Astrocyte (in vitro differentiated cells and primary cell): Measurements from ENCODE around the gene LRPAP1. TPM values are rescaled to one million over a fixed set of nuclear protein-coding genes. Genes with fewer than 3 reads are reported as not detected.

Experiments used
- DNase-seq: peaks from one replicate; pipeline ENCODE4 v3.0.0-alpha.2; 2010; ENCODE audit warnings: low read depth
- FAIRE-seq: peaks from 2 replicates; lab custom pipeline; 2011; peaks lifted over from hg19 to GRCh38; lab: Jason Lieb, UNC
- H2AFZ ChIP-seq: 2 replicates; pipeline ENCODE4 v1.6.0; 2012; ENCODE audit warnings: low read depth, low read length, inconsistent platforms
- H3K27ac ChIP-seq: 2 replicates; pipeline ENCODE4 v1.5.1; 2011; ENCODE audit warnings: low read depth, low read length, inconsistent platforms
- H3K27me3 ChIP-seq: 2 replicates; pipeline ENCODE4 v1.6.0; 2011; ENCODE audit warnings: low read length, inconsistent platforms; ENCODE audit not compliant: insufficient read depth
- H3K36me3 ChIP-seq: 2 replicates; pipeline ENCODE4 v1.5.1; 2011; ENCODE audit warnings: low read length, inconsistent platforms; ENCODE audit not compliant: insufficient read depth
- H3K4me1 ChIP-seq: 2 replicates; pipeline ENCODE4 v1.5.1; 2011; ENCODE audit warnings: low read length, inconsistent platforms; ENCODE audit not compliant: insufficient read depth
- H3K4me2 ChIP-seq: 2 replicates; pipeline ENCODE4 v1.6.0; 2012; ENCODE audit warnings: low read length, inconsistent platforms
- H3K4me3 ChIP-seq: 2 replicates; pipeline ENCODE4 v1.5.1; 2011; ENCODE audit warnings: low read depth, mild to moderate bottlenecking, low read length, inconsistent platforms; ENCODE audit not compliant: insufficient read depth
- H3K79me2 ChIP-seq: 2 replicates; pipeline ENCODE4 v1.6.0; 2012; ENCODE audit warnings: mild to moderate bottlenecking, low read length, inconsistent platforms; ENCODE audit not compliant: insufficient read depth
- H3K9ac ChIP-seq: 2 replicates; pipeline ENCODE4 v1.6.0; 2012; ENCODE audit warnings: mild to moderate bottlenecking, low read length, inconsistent platforms
- H3K9me3 ChIP-seq: 2 replicates; pipeline ENCODE4 v1.5.1; 2012; ENCODE audit warnings: low read depth, mild to moderate bottlenecking, low read length, inconsistent platforms; ENCODE audit not compliant: insufficient read depth
- H4K20me1 ChIP-seq: 2 replicates; pipeline ENCODE4 v1.6.0; 2012; ENCODE audit warnings: low read length, inconsistent platforms; ENCODE audit not compliant: insufficient read depth
- H3K27ac Mint-ChIP-seq: one replicate; pipeline ENCODE4 v1.8.0; 2021; ENCODE audit warnings: mild to moderate bottlenecking, mixed read lengths; ENCODE audit not compliant: unreplicated experiment
- H3K27me3 Mint-ChIP-seq: one replicate; pipeline ENCODE4 v1.8.0; 2021; ENCODE audit warnings: low read depth, mixed read lengths; ENCODE audit not compliant: unreplicated experiment
- H3K36me3 Mint-ChIP-seq: one replicate; pipeline ENCODE4 v1.8.0; 2021; ENCODE audit warnings: low read depth, mixed read lengths; ENCODE audit not compliant: unreplicated experiment
- H3K4me1 Mint-ChIP-seq: one replicate; pipeline ENCODE4 v1.8.0; 2021; ENCODE audit warnings: low read depth, mixed read lengths; ENCODE audit not compliant: unreplicated experiment
- H3K4me3 Mint-ChIP-seq: one replicate; pipeline ENCODE4 v1.8.0; 2021; ENCODE audit warnings: mild to moderate bottlenecking, moderate library complexity, mixed read lengths; ENCODE audit not compliant: unreplicated experiment
- H3K9me3 Mint-ChIP-seq: one replicate; pipeline ENCODE4 v1.8.0; 2021; ENCODE audit warnings: mild to moderate bottlenecking, mixed read lengths; ENCODE audit not compliant: unreplicated experiment
- EZH2 ChIP-seq: IDR thresholded peaks from 2 replicates; pipeline ENCODE4 v1.6.1; 2012; ENCODE audit warnings: mild to moderate bottlenecking, low read length, inconsistent platforms; ENCODE audit not compliant: insufficient read depth
- total RNA-seq: library from RNA; stranded (reverse); gene quantifications from 2 replicates; pipeline ENCODE4 v1.2.1, GENCODE V29; 2021
- TF ChIP-seq, protein P1 (sequence below): IDR thresholded peaks from 2 replicates; pipeline ENCODE4 v1.5.1; 2011; ENCODE audit warnings: low read depth, mild to moderate bottlenecking, inconsistent platforms, low read length, moderate library complexity; ENCODE audit not compliant: insufficient read depth

Gene LRPAP1
- total RNA-seq, 1 donor from 2014 or later: 191 TPM

DNA sequence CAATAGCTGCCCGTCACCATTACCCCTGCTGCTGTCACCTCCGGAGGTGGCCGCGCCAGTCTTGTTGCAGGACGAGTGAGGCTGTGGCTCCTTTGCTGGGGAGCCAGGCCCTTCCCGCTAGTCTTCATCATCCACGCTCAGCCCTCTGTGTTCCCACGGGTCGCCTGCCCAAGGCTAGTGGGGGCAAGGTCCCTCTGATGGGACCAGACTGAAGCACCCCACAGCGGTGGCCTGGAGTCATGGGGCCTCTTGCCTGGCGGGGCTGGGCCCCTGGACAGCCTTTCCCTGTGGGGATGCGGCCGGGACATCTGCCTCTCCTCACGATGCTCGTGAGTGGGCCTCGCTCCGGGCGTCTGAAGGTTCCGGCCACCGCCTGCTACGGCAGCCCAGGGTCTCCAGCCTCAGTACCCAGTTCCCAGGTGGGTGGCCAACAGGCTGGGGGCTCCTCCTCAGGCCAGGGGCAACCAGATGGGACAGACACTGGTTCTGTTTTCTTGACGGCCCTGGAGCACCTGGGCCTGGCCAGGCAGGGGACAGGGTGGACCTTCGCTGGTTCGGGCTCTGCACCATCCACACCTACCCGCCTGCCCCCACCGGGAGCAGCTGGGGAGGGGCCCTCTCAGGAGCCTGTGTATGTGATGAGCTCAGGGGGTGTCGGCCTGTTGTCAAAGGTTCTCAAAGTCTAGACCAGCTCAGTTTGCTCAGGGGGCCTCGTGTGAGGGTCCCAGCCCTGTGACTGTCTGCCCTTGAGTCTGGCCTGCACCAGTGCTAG, 36.8 kb downstream of the LRPAP1 start:
- no peak overlapping the region for H3K9ac ChIP-seq
- FAIRE-seq (no peak), DNase-seq (no peak)
- no peaks in the 10 kb centered on the region for H3K79me2 ChIP-seq
- H2AFZ ChIP-seq: no peak overlapping the region
- H3K4me2 ChIP-seq: no peak overlapping the region
- H3K27ac Mint-ChIP-seq: no peak overlapping the region
- no peaks in the 10 kb centered on the region for H3K36me3 ChIP-seq
- H3K27ac ChIP-seq: no peak overlapping the region
- H3K27me3 Mint-ChIP-seq: peaks cover 9% of the 10 kb centered on the region
- no peak for TF ChIP-seq EZH2
- TF ChIP-seq, protein P1, sequence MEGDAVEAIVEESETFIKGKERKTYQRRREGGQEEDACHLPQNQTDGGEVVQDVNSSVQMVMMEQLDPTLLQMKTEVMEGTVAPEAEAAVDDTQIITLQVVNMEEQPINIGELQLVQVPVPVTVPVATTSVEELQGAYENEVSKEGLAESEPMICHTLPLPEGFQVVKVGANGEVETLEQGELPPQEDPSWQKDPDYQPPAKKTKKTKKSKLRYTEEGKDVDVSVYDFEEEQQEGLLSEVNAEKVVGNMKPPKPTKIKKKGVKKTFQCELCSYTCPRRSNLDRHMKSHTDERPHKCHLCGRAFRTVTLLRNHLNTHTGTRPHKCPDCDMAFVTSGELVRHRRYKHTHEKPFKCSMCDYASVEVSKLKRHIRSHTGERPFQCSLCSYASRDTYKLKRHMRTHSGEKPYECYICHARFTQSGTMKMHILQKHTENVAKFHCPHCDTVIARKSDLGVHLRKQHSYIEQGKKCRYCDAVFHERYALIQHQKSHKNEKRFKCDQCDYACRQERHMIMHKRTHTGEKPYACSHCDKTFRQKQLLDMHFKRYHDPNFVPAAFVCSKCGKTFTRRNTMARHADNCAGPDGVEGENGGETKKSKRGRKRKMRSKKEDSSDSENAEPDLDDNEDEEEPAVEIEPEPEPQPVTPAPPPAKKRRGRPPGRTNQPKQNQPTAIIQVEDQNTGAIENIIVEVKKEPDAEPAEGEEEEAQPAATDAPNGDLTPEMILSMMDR: no peak
- no peaks in the 10 kb centered on the region for H3K4me1 ChIP-seq
- H3K4me1 Mint-ChIP-seq: peaks cover 6% of the 10 kb centered on the region
- H3K4me3 Mint-ChIP-seq: no peak overlapping the region
- no peaks in the 10 kb centered on the region for H3K9me3 ChIP-seq
- peaks cover 7% of the 10 kb centered on the region for H3K27me3 ChIP-seq
- H4K20me1 ChIP-seq: peaks cover 22% of the 10 kb centered on the region
- H3K9me3 Mint-ChIP-seq: no peaks in the 10 kb centered on the region
- H3K36me3 Mint-ChIP-seq: no peaks in the 10 kb centered on the region
- H3K4me3 ChIP-seq: no peak overlapping the region

- Histone ChIP-seq H3K4me3 (no peak overlapping the region), H3K27ac (no peak overlapping the region), H3K9me3 (no peaks in the 10 kb centered on the region), H3K79me2 (no peaks in the 10 kb centered on the region), H4K20me1 (peaks cover 22% of the 10 kb centered on the region), H3K4me1 (no peaks in the 10 kb centered on the region), H3K9ac (no peak overlapping the region), H3K36me3 (no peaks in the 10 kb centered on the region), H2AFZ (no peak overlapping the region), H3K4me2 (no peak overlapping the region), H3K27me3 (peaks cover 7% of the 10 kb centered on the region)
- Mint-ChIP-seq H3K4me1 (peaks cover 6% of the 10 kb centered on the region), H3K9me3 (no peaks in the 10 kb centered on the region), H3K4me3 (no peak overlapping the region), H3K36me3 (no peaks in the 10 kb centered on the region), H3K27me3 (peaks cover 9% of the 10 kb centered on the region), H3K27ac (no peak overlapping the region)
- DNase-seq (no peak), FAIRE-seq (no peak)
- no peak for TF ChIP-seq EZH2
- TF ChIP-seq, protein P1: no peak
Observed at GRCh38 chr4:3494462-3494871, 37.8 kb downstream of the LRPAP1 start.
